Cardiac muscle cell (in vitro differentiated cells and primary cell): ENCODE data around the gene HSD11B2. TPM values are rescaled to one million over a fixed set of nuclear protein-coding genes. Genes with fewer than 3 reads are reported as not detected.

ENCODE experiments used
- DNase-seq, 2 donors: peaks; one replicate each; pipeline versions ENCODE4 v3.0.0 to v3.0.0-alpha.2; 2010 to 2017; ENCODE audit warnings: low read depth in 1 of 2, low spot score in 1 of 2
- H3K27ac ChIP-seq: fragments of 200-600 bp; sonication (generic); 2 replicates; pipeline ENCODE4 v1.5.1; 2016
- H3K27me3 ChIP-seq: fragments of 200-600 bp; sonication (generic); 2 replicates; pipeline ENCODE4 v1.6.0; 2016; ENCODE audit warnings: control low read depth
- H3K36me3 ChIP-seq: fragments of 200-600 bp; sonication (generic); 2 replicates; pipeline ENCODE4 v1.5.1; 2016; ENCODE audit warnings: control low read depth
- H3K4me1 ChIP-seq: fragments of 200-600 bp; sonication (generic); 2 replicates; pipeline ENCODE4 v1.8.1; 2017; ENCODE audit warnings: low read depth, mild to moderate bottlenecking, mixed run types
- H3K4me3 ChIP-seq: fragments of 200-600 bp; sonication (generic); 2 replicates; pipeline ENCODE4 v1.5.1; 2016; ENCODE audit warnings: mild to moderate bottlenecking
- H3K9me3 ChIP-seq: fragments of 200-600 bp; sonication (generic); 2 replicates; pipeline ENCODE4 v1.5.1; 2017; ENCODE audit warnings: low read depth, mild to moderate bottlenecking, control low read depth
- CTCF ChIP-seq: IDR thresholded peaks from 2 replicates; pipeline ENCODE4 v1.5.1; 2012; ENCODE audit warnings: low read depth, mild to moderate bottlenecking, low read length
- polyA plus RNA-seq: library from polyadenylated mRNA; unstranded; fragments of >200 nt; fragmentation: Nextera tagmentation; extraction: Ambion mirVana; gene quantifications from 2 replicates; pipeline ENCODE4 v1.2.1, GENCODE V29; 2016
- total RNA-seq: library from RNA; depleted of rRNA; stranded (reverse); fragments of >200 nt; gene quantifications from 2 replicates; pipeline ENCODE4 v1.2.3, GENCODE V29; 2016

The HSD11B2 gene
- total and polyA plus RNA-seq, 2 experiments from 2014 or later: 0.36 to 0.84 TPM

GRCh38 chr16:67436640-67437193, 5.8 kb downstream of the HSD11B2 start:
- H3K4me1 ChIP-seq: no peaks in the 10 kb centered on the region
- no peak overlapping the region for H3K4me3 ChIP-seq
- no peaks in the 10 kb centered on the region for H3K9me3 ChIP-seq
- no peak overlapping the region for H3K27ac ChIP-seq
- no peak for DNase-seq
- peaks cover 23% of the 10 kb centered on the region for H3K27me3 ChIP-seq
- no peak for TF ChIP-seq CTCF
- H3K36me3 ChIP-seq: peaks cover 3% of the 10 kb centered on the region

GRCh38 chr16:67437513-67437912, 6.6 kb downstream of the HSD11B2 start:
- DNase-seq: no peak
- H3K9me3 ChIP-seq: no peaks in the 10 kb centered on the region
- no peak for TF ChIP-seq CTCF
- no peak overlapping the region for H3K4me3 ChIP-seq
- peaks cover 15% of the 10 kb centered on the region for H3K27me3 ChIP-seq
- peaks cover 3% of the 10 kb centered on the region for H3K36me3 ChIP-seq
- H3K4me1 ChIP-seq: no peaks in the 10 kb centered on the region
- H3K27ac ChIP-seq: no peak overlapping the region

GRCh38 chr16:67438098-67438791, 7.3 kb downstream of the HSD11B2 start:
- no peak for DNase-seq
- TF ChIP-seq CTCF: no peak
- no peaks in the 10 kb centered on the region for H3K4me1 ChIP-seq
- no peak overlapping the region for H3K27ac ChIP-seq
- H3K4me3 ChIP-seq: no peak overlapping the region
- peaks cover 3% of the 10 kb centered on the region for H3K36me3 ChIP-seq
- H3K27me3 ChIP-seq: peaks cover 8% of the 10 kb centered on the region
- H3K9me3 ChIP-seq: no peaks in the 10 kb centered on the region

- Histone ChIP-seq H3K9me3 (no peaks in the 10 kb centered on the region), H3K36me3 (peaks cover 3% of the 10 kb centered on the region), H3K27ac (no peak overlapping the region), H3K4me3 (no peak overlapping the region), H3K27me3 (peaks cover under 1% of the 10 kb centered on the region), H3K4me1 (no peaks in the 10 kb centered on the region)
- TF ChIP-seq CTCF: no peak
- DNase-seq: no peak
Observed at GRCh38 chr16:67438824-67439393, 8.0 kb downstream of the HSD11B2 start.

GRCh38 chr16:67441271-67441753, 10.4 kb downstream of the HSD11B2 start:
- DNase-seq: no peak
- Histone ChIP-seq H3K27ac (no peak overlapping the region), H3K9me3 (no peaks in the 10 kb centered on the region), H3K36me3 (peaks cover 3% of the 10 kb centered on the region), H3K27me3 (no peaks in the 10 kb centered on the region), H3K4me1 (no peaks in the 10 kb centered on the region), H3K4me3 (no peak overlapping the region)
- TF ChIP-seq CTCF: no peak
